Choroid plexus epithelial cell (primary cell): ENCODE data around the gene AAMP.

Experiments
- DNase-seq: peaks from one replicate; pipeline ENCODE4 v3.0.0-alpha.2; 2010; ENCODE audit warnings: low read depth
- H3K4me3 ChIP-seq: 2 replicates; pipeline ENCODE4 v1.5.1; 2011; ENCODE audit warnings: low read depth, mild to moderate bottlenecking, control low read depth, low read length, moderate library complexity
- CTCF ChIP-seq: conservative IDR thresholded peaks from 2 replicates; pipeline ENCODE4 v1.5.1; 2011; ENCODE audit warnings: low read depth, mild to moderate bottlenecking, control low read depth, inconsistent platforms, low read length, moderate library complexity

Gene AAMP

DNA sequence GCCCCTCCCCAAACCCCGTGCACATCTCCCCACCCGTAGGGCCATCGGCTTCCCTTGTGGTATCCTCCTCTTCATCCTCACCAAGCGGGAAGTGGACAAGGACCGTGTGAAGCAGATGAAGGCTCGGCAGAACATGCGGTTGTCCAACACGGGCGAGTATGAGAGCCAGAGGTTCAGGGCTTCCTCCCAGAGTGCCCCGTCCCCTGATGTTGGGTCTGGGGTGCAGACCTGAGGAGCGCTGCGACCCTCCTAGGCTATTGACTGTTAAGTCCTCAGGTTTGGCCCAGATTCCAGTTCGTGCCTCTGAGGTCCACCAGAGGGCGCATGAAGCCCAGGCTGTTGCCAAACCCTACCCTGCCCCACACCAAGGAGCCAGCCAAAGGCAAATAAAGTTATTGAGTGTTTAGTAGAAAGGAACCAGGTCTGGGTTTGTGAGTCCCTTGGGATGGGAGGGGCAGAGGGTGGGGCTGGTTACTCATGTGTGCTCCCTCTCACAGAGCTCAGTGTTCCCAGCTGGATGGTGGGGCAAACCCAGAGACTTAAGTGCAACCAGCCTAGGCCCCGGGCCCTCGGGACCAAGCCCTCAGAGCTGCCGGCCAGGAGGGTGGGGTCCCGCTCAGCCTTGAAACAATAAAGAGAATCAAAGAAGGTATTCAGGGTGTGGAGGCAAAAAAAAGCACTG lies 2.7 kb upstream of the AAMP start:
- peak; percentile 93 for TF ChIP-seq CTCF
- no peak overlapping the region for H3K4me3 ChIP-seq
- peak; percentile 93 for DNase-seq

- DNase-seq, result no peak
- H3K4me3 ChIP-seq, result no peak overlapping the region
- TF ChIP-seq CTCF, result no peak
Measured at GRCh38 chr2:218271865-218272530, 2.1 kb upstream of the AAMP start.

- peak overlapping the region; percentile 94 for H3K4me3 ChIP-seq
- no peak for TF ChIP-seq CTCF
- DNase-seq, result no peak
Measured at GRCh38 chr2:218271487-218271797, 1.5 kb upstream of the AAMP start.

DNA sequence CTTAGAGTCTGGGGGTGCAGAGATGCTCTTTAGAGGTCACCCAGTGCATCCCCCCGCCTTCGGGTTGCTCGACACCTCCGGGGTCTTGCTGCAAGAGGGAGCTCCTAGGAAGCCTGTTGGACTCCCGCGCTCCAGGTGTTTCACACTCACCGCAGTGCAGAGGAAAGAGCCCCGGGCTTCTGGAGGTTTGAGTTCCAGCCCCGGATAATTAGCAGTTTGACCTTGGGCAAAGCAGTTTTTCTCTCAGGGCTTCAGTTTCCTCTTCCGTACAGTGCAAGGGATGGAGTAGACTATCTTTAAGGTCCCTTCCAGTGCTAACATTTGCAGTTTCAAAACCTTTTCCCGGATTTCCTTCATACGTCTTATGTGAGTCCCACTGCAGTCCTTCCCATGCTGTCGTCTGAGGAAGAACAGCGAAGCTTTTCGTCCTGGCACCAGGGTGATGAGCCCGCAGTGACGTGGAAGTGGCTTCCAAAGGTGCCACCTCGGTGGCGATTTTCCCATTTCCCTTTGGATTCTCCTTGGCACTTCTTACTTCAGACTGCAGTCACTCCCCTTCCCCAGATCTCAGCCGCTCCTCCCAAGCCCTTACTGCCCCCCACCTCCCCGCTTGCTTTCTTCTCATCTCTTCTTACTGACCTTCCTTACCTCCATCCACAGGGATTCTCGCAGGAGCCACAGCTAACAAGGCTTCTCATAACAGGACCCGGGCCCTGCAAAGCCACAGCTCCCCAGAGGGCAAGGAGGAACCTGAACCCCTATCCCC lies 967 bp upstream of the AAMP start:
- no peak for TF ChIP-seq CTCF
- peak overlapping the region; percentile 94 for H3K4me3 ChIP-seq
- DNase-seq, result no peak

DNA sequence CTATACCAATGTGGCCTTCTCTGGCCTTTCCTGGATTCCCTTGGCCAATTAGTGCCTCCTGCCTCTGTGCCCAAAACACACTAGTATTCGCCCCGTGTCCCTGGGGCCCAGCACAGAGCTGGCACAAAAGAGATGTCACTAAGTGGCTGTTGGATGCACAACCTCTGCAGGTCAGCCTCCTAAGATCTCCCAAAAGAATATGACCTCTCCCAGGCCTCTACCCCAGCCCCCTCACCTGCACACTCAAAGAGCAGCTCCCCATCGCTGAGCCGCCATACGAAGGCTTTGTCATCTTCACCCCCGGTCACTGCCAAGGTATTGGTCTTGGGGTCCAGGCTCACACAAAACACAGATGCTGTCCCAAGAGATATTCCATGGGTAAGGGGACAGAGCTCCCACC lies 2.7 kb downstream of the AAMP start:
- no peak overlapping the region for H3K4me3 ChIP-seq
- no peak for DNase-seq
- no peak for TF ChIP-seq CTCF

DNA sequence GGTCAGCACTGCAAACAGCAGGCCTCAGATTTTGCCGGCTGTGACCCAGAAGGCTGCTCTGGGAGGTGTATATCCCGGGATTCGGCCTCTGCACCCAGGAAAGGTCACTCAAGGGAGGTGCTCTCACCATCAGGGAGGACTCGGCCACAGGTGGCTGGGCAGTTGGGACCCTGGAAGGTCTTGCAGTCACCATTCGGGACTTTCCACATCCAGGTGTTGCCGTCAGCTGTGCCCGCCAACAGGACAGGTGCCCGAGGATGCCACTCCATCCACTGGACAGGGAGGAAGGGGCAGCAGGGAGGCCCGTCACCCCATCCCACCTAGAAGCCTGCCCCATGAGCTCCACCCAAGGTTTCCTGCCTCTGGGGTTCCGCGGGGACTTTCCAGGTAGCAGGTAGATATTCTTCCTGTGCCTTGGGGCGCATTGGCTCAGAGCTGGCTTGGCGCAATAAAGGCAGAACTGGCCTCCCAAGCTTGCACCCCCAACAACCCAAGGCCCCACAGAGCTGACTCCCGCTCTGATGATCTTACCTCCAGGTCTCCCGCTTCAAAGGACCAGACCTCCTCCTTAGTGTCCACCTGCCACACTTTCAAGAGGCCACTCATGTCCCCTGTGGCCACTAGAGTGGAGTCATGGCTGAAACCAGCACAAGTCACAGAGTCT lies 3.5 kb downstream of the AAMP start:
- no peak for TF ChIP-seq CTCF
- no peak for DNase-seq

More for the DNA sequence above, 3.5 kb downstream of the AAMP start:
- H3K4me3 ChIP-seq, result no peak overlapping the region
